ENCODE results near the gene ZW10.

- TF ChIP-seq CTCF (IDR thresholded peaks at IDR 0.05; ENCODE audit: insufficient read depth, low read length, poor library complexity, severe bottlenecking): no peak
- no peak for TF ChIP-seq EZH2phosphoT487 (conservative IDR thresholded peaks at IDR 0.05; ENCODE audit: low read length)
Measured at GRCh38 chr11:113725913-113726312, 47.6 kb downstream of the ZW10 start.
